ENCODE results near the gene DDX11. TPM values are rescaled to one million over a fixed set of nuclear protein-coding genes. Genes with fewer than 3 reads are reported as not detected.
A peak's percentile ranks its signal among the peaks of the same experiment; 100 is the strongest.
"Not testable (repeated sequence)": the region's sequence is repeated elsewhere in the genome, so short reads cannot be mapped to it uniquely, and the experiment has no call there.

Gene DDX11
- total and polyA plus RNA-seq, 2 donors = 19.6 to 36.5 TPM

GRCh38 chr12:31089072-31089471 lies 15.4 kb downstream of the DDX11 start:
- Histone ChIP-seq H3K4me3 (ENCODE audit: low read length in 2 of 2) (no peak overlapping the region), H3K36me3 (ENCODE audit: control insufficient read depth in 2 of 2, insufficient read depth in 2 of 2, low read length in 1 of 2) (peaks cover 43 to 52% of the 10 kb centered on the region in 2 donors), H3K9me3 (ENCODE audit: control insufficient read depth in 2 of 2, insufficient read depth in 1 of 2, low read length in 1 of 2) (no peaks in the 10 kb centered on the region), H3K27me3 (ENCODE audit: control insufficient read depth in 2 of 2, insufficient read depth in 1 of 2, low read length in 1 of 2) (no peaks in the 10 kb centered on the region), H3K4me1 (ENCODE audit: control insufficient read depth in 2 of 2, insufficient read depth in 2 of 2, low read length in 2 of 2) (peaks cover 0 to 4% of the 10 kb centered on the region in 2 donors), H3K27ac (ENCODE audit: low read depth in 1 of 2, low read length in 1 of 2) (no peak overlapping the region)
- WGBS = 92% methylated on average over 12 of the region's 12 CpGs
- DNase-seq (ENCODE audit: low read depth in 6 of 9, low spot score in 9 of 9) = no peak

- H3K4me1 ChIP-seq (ENCODE audit: control insufficient read depth in 2 of 2, insufficient read depth in 2 of 2, low read length in 2 of 2); H3K27me3 ChIP-seq (ENCODE audit: control insufficient read depth in 2 of 2, insufficient read depth in 1 of 2, low read length in 1 of 2); DNase-seq (ENCODE audit: low read depth in 6 of 9, low spot score in 9 of 9); H3K4me3 ChIP-seq (ENCODE audit: low read length in 2 of 2); H3K27ac ChIP-seq (ENCODE audit: low read depth in 1 of 2, low read length in 1 of 2); H3K9me3 ChIP-seq (ENCODE audit: control insufficient read depth in 2 of 2, insufficient read depth in 1 of 2, low read length in 1 of 2): not testable (repeated sequence)
- WGBS = 93% methylated on average over 19 of the region's 19 CpGs
- H3K36me3 ChIP-seq (ENCODE audit: control insufficient read depth in 2 of 2, insufficient read depth in 2 of 2, low read length in 1 of 2) = peaks cover 44 to 48% of the 10 kb centered on the region in 2 donors
These were observed 18.0 kb downstream of the DDX11 start for GRCh38 chr12:31091629-31092028.

- H3K27me3 ChIP-seq (ENCODE audit: control insufficient read depth in 2 of 2, insufficient read depth in 1 of 2, low read length in 1 of 2); H3K9me3 ChIP-seq (ENCODE audit: control insufficient read depth in 2 of 2, insufficient read depth in 1 of 2, low read length in 1 of 2); DNase-seq (ENCODE audit: low read depth in 6 of 9, low spot score in 9 of 9); H3K27ac ChIP-seq (ENCODE audit: low read depth in 1 of 2, low read length in 1 of 2); H3K4me3 ChIP-seq (ENCODE audit: low read length in 2 of 2): not testable (repeated sequence)
- Histone ChIP-seq H3K4me1 (ENCODE audit: control insufficient read depth in 2 of 2, insufficient read depth in 2 of 2, low read length in 2 of 2) (peaks cover 0 to 11% of the 10 kb centered on the region in 2 donors), H3K36me3 (ENCODE audit: control insufficient read depth in 2 of 2, insufficient read depth in 2 of 2, low read length in 1 of 2) (peaks cover 42 to 49% of the 10 kb centered on the region in 2 donors)
- 98% methylated on average over 6 of the region's 8 CpGs for WGBS
These were observed 19.1 kb downstream of the DDX11 start for GRCh38 chr12:31092718-31093117.

GRCh38 chr12:31095080-31095860 lies 21.6 kb downstream of the DDX11 start:
- H3K9me3 ChIP-seq (ENCODE audit: control insufficient read depth in 2 of 2, insufficient read depth in 1 of 2, low read length in 1 of 2); H3K27me3 ChIP-seq (ENCODE audit: control insufficient read depth in 2 of 2, insufficient read depth in 1 of 2, low read length in 1 of 2); H3K4me3 ChIP-seq (ENCODE audit: low read length in 2 of 2); H3K27ac ChIP-seq (ENCODE audit: low read depth in 1 of 2, low read length in 1 of 2); DNase-seq (ENCODE audit: low read depth in 6 of 9, low spot score in 9 of 9): not testable (repeated sequence)
- Histone ChIP-seq H3K4me1 (ENCODE audit: control insufficient read depth in 2 of 2, insufficient read depth in 2 of 2, low read length in 2 of 2) (peaks cover 0 to 11% of the 10 kb centered on the region in 2 donors), H3K36me3 (ENCODE audit: control insufficient read depth in 2 of 2, insufficient read depth in 2 of 2, low read length in 1 of 2) (peaks cover 27% of the 10 kb centered on the region in 2 donors)
- WGBS = 95% methylated on average over 20 of the region's 21 CpGs

- H3K4me3 ChIP-seq (ENCODE audit: low read length in 2 of 2); H3K27me3 ChIP-seq (ENCODE audit: control insufficient read depth in 2 of 2, insufficient read depth in 1 of 2, low read length in 1 of 2); H3K9me3 ChIP-seq (ENCODE audit: control insufficient read depth in 2 of 2, insufficient read depth in 1 of 2, low read length in 1 of 2): not testable (repeated sequence)
- Histone ChIP-seq H3K36me3 (ENCODE audit: control insufficient read depth in 2 of 2, insufficient read depth in 2 of 2, low read length in 1 of 2) (peaks cover 30 to 35% of the 10 kb centered on the region in 2 donors), H3K27ac (ENCODE audit: low read depth in 1 of 2, low read length in 1 of 2) (peak overlapping the region in 1 of 2 donors; percentile 57), H3K4me1 (ENCODE audit: control insufficient read depth in 2 of 2, insufficient read depth in 2 of 2, low read length in 2 of 2) (peaks cover 0 to 11% of the 10 kb centered on the region in 2 donors)
- 90% methylated on average over 19 of the region's 19 CpGs for WGBS
- DNase-seq (ENCODE audit: low read depth in 6 of 9, low spot score in 9 of 9) = peak in 1 of 9 donors; percentile 46
These were observed 22.8 kb downstream of the DDX11 start for GRCh38 chr12:31096251-31097065.

GRCh38 chr12:31097819-31098218 lies 24.2 kb downstream of the DDX11 start:
- H3K4me3 ChIP-seq (ENCODE audit: low read length in 2 of 2); H3K27me3 ChIP-seq (ENCODE audit: control insufficient read depth in 2 of 2, insufficient read depth in 1 of 2, low read length in 1 of 2); H3K27ac ChIP-seq (ENCODE audit: low read depth in 1 of 2, low read length in 1 of 2); H3K9me3 ChIP-seq (ENCODE audit: control insufficient read depth in 2 of 2, insufficient read depth in 1 of 2, low read length in 1 of 2); DNase-seq (ENCODE audit: low read depth in 6 of 9, low spot score in 9 of 9): not testable (repeated sequence)
- 98% methylated on average over 8 of the region's 8 CpGs for WGBS
- Histone ChIP-seq H3K36me3 (ENCODE audit: control insufficient read depth in 2 of 2, insufficient read depth in 2 of 2, low read length in 1 of 2) (peaks cover 25 to 38% of the 10 kb centered on the region in 2 donors), H3K4me1 (ENCODE audit: control insufficient read depth in 2 of 2, insufficient read depth in 2 of 2, low read length in 2 of 2) (peaks cover 0 to 11% of the 10 kb centered on the region in 2 donors)

- WGBS = 91% methylated on average over 5 of the region's 5 CpGs
- Histone ChIP-seq H3K36me3 (ENCODE audit: control insufficient read depth in 2 of 2, insufficient read depth in 2 of 2, low read length in 1 of 2) (peaks cover 25 to 36% of the 10 kb centered on the region in 2 donors), H3K4me1 (ENCODE audit: control insufficient read depth in 2 of 2, insufficient read depth in 2 of 2, low read length in 2 of 2) (peaks cover 0 to 11% of the 10 kb centered on the region in 2 donors)
- DNase-seq (ENCODE audit: low read depth in 6 of 9, low spot score in 9 of 9); H3K4me3 ChIP-seq (ENCODE audit: low read length in 2 of 2); H3K9me3 ChIP-seq (ENCODE audit: control insufficient read depth in 2 of 2, insufficient read depth in 1 of 2, low read length in 1 of 2); H3K27me3 ChIP-seq (ENCODE audit: control insufficient read depth in 2 of 2, insufficient read depth in 1 of 2, low read length in 1 of 2); H3K27ac ChIP-seq (ENCODE audit: low read depth in 1 of 2, low read length in 1 of 2): not testable (repeated sequence)
These were observed 24.7 kb downstream of the DDX11 start for GRCh38 chr12:31098363-31098762.

GRCh38 chr12:31098771-31099170 lies 25.1 kb downstream of the DDX11 start:
- 98% methylated on average over 9 of the region's 9 CpGs for WGBS
- H3K36me3 ChIP-seq (ENCODE audit: control insufficient read depth in 2 of 2, insufficient read depth in 2 of 2, low read length in 1 of 2) = peaks cover 28 to 37% of the 10 kb centered on the region in 2 donors

GRCh38 chr12:31099434-31099833 lies 25.8 kb downstream of the DDX11 start:
- not testable (repeated sequence) for H3K27me3 ChIP-seq (ENCODE audit: control insufficient read depth in 2 of 2, insufficient read depth in 1 of 2, low read length in 1 of 2); H3K27ac ChIP-seq (ENCODE audit: low read depth in 1 of 2, low read length in 1 of 2); H3K9me3 ChIP-seq (ENCODE audit: control insufficient read depth in 2 of 2, insufficient read depth in 1 of 2, low read length in 1 of 2); DNase-seq (ENCODE audit: low read depth in 6 of 9, low spot score in 9 of 9); H3K4me3 ChIP-seq (ENCODE audit: low read length in 2 of 2)
- peaks cover 0 to 11% of the 10 kb centered on the region in 2 donors for H3K4me1 ChIP-seq (ENCODE audit: control insufficient read depth in 2 of 2, insufficient read depth in 2 of 2, low read length in 2 of 2)
- 93% methylated on average over 2 of the region's 2 CpGs for WGBS
- peaks cover 30 to 41% of the 10 kb centered on the region in 2 donors for H3K36me3 ChIP-seq (ENCODE audit: control insufficient read depth in 2 of 2, insufficient read depth in 2 of 2, low read length in 1 of 2)

More at GRCh38 chr12:31098771-31099170, 25.1 kb downstream of the DDX11 start:
- peaks cover 0 to 11% of the 10 kb centered on the region in 2 donors for H3K4me1 ChIP-seq (ENCODE audit: control insufficient read depth in 2 of 2, insufficient read depth in 2 of 2, low read length in 2 of 2)
- DNase-seq (ENCODE audit: low read depth in 6 of 9, low spot score in 9 of 9); H3K4me3 ChIP-seq (ENCODE audit: low read length in 2 of 2); H3K27ac ChIP-seq (ENCODE audit: low read depth in 1 of 2, low read length in 1 of 2); H3K27me3 ChIP-seq (ENCODE audit: control insufficient read depth in 2 of 2, insufficient read depth in 1 of 2, low read length in 1 of 2); H3K9me3 ChIP-seq (ENCODE audit: control insufficient read depth in 2 of 2, insufficient read depth in 1 of 2, low read length in 1 of 2): not testable (repeated sequence)

All from thymus (tissue), 11 donors.